Ascending aorta (tissue), 2 donors: ENCODE measurements around the gene ANAPC16. TPM values are rescaled to one million over a fixed set of nuclear protein-coding genes. Genes with fewer than 3 reads are reported as not detected.
"Not testable (repeated sequence)": the region's sequence is repeated elsewhere in the genome, so short reads cannot be mapped to it uniquely, and the experiment has no call there.

Experiments
- DNase-seq, 2 donors: peaks; one replicate each; pipeline ENCODE4 v3.0.0-alpha.2; 2019; ENCODE audit warnings: low spot score in 2 of 2
- H3K27ac ChIP-seq, 2 donors: fragments of 200-600 bp; sonication (generic); one replicate each; pipeline ENCODE4 v1.5.1; 2016 to 2017; ENCODE audit warnings: mild to moderate bottlenecking in 1 of 2
- H3K27me3 ChIP-seq: fragments of 200-600 bp; sonication (generic); one replicate; pipeline ENCODE4 v1.5.1; 2017
- H3K36me3 ChIP-seq, 2 donors: fragments of 200-600 bp; sonication (generic); one replicate each; pipeline ENCODE4 v1.5.1; 2016
- H3K4me1 ChIP-seq, 2 donors: fragments of 200-600 bp; sonication (generic); one replicate each; pipeline ENCODE4 v1.5.1; 2016 to 2017; ENCODE audit warnings: mild to moderate bottlenecking in 1 of 2
- H3K4me3 ChIP-seq, 2 donors: fragments of 200-600 bp; sonication (generic); one replicate each; pipeline ENCODE4 v1.5.1; 2016 to 2017; ENCODE audit warnings: mild to moderate bottlenecking in 1 of 2
- H3K9me3 ChIP-seq, 2 donors: fragments of 200-600 bp; sonication (generic); one replicate each; pipeline ENCODE4 v1.5.1; 2016
- CTCF ChIP-seq, 3 experiments: fragments of 200-600 bp in 2 of 3; fragments of 450-650 bp in 1 of 3; sonication (generic) in 2 of 3; IDR thresholded peaks; one replicate each; pipeline ENCODE4 v1.5.1; 2016 to 2019; ENCODE audit warnings: antibody characterized with exemption in 3 of 3, mild to moderate bottlenecking in 1 of 3, moderate library complexity in 1 of 3
- intact Hi-C: fragments of 100-400 bp; cut with DNase I; formaldehyde crosslinking; loops from one replicate; pipeline ENCODE4 v1.15.1; 2023
- total RNA-seq: library from RNA; depleted of rRNA; stranded (reverse); fragments of >200 nt; gene quantifications from one replicate; pipeline ENCODE4 v1.1.0, GENCODE V29; 2016

ANAPC16 gene
- total RNA-seq, 1 donor from 2014 or later: 22.8 TPM

- Histone ChIP-seq H3K36me3 (peaks cover 49 to 60% of the 10 kb centered on the region in 2 donors), H3K27ac (no peak overlapping the region), H3K27me3 (no peaks in the 10 kb centered on the region), H3K4me3 (no peak overlapping the region), H3K9me3 (no peaks in the 10 kb centered on the region), H3K4me1 (no peaks in the 10 kb centered on the region)
- DNase-seq: no peak
- intact Hi-C loops: no loop called here
- no peak for TF ChIP-seq CTCF (IDR thresholded peaks at IDR 0.05)
Observed at GRCh38 chr10:72200883-72201282, 14.9 kb upstream of the ANAPC16 start.

- Histone ChIP-seq H3K4me1 (no peaks in the 10 kb centered on the region), H3K36me3 (peaks cover 45 to 56% of the 10 kb centered on the region in 2 donors), H3K4me3 (no peak overlapping the region), H3K27ac (no peak overlapping the region), H3K9me3 (no peaks in the 10 kb centered on the region), H3K27me3 (no peaks in the 10 kb centered on the region)
- no peak for DNase-seq
- no peak for TF ChIP-seq CTCF (IDR thresholded peaks at IDR 0.05)
- intact Hi-C loops: no loop called here
Observed at GRCh38 chr10:72201293-72201692, 14.5 kb upstream of the ANAPC16 start.

- no peaks in the 10 kb centered on the region for H3K9me3 ChIP-seq
- intact Hi-C loops: no loop called here
- peaks cover 45 to 73% of the 10 kb centered on the region in 2 donors for H3K36me3 ChIP-seq
- no peaks in the 10 kb centered on the region for H3K4me1 ChIP-seq
- no peak for DNase-seq
- H3K27ac ChIP-seq: no peak overlapping the region
- no peak overlapping the region for H3K4me3 ChIP-seq
- no peak for TF ChIP-seq CTCF (IDR thresholded peaks at IDR 0.05)
- no peaks in the 10 kb centered on the region for H3K27me3 ChIP-seq
Observed at GRCh38 chr10:72204296-72204695, 11.5 kb upstream of the ANAPC16 start.

GRCh38 chr10:72204724-72205123 is 11.1 kb upstream of the ANAPC16 start:
- H3K27ac ChIP-seq: no peak overlapping the region
- no peaks in the 10 kb centered on the region for H3K4me1 ChIP-seq
- DNase-seq: no peak
- no peak overlapping the region for H3K4me3 ChIP-seq
- TF ChIP-seq CTCF (IDR thresholded peaks at IDR 0.05): no peak
- no peaks in the 10 kb centered on the region for H3K27me3 ChIP-seq
- H3K36me3 ChIP-seq: peaks cover 50 to 73% of the 10 kb centered on the region in 2 donors
- intact Hi-C loops: no loop called here
- no peaks in the 10 kb centered on the region for H3K9me3 ChIP-seq

- Histone ChIP-seq H3K4me3 (no peak overlapping the region), H3K4me1 (no peaks in the 10 kb centered on the region), H3K27ac (no peak overlapping the region), H3K27me3 (no peaks in the 10 kb centered on the region), H3K36me3 (peaks cover 46 to 75% of the 10 kb centered on the region in 2 donors), H3K9me3 (no peaks in the 10 kb centered on the region)
- DNase-seq: no peak
- TF ChIP-seq CTCF (IDR thresholded peaks at IDR 0.05): no peak
- intact Hi-C loops: no loop called here
Observed at GRCh38 chr10:72206511-72207229, 9.1 kb upstream of the ANAPC16 start.

- H3K9me3 ChIP-seq, intact Hi-C loops, H3K4me3 ChIP-seq, H3K27me3 ChIP-seq, H3K27ac ChIP-seq, DNase-seq, H3K4me1 ChIP-seq: not testable (repeated sequence)
- peaks cover 31 to 64% of the 10 kb centered on the region in 2 donors for H3K36me3 ChIP-seq
Observed at GRCh38 chr10:72208526-72208925, 7.3 kb upstream of the ANAPC16 start.

GRCh38 chr10:72211381-72211780 is 4.4 kb upstream of the ANAPC16 start:
- DNase-seq, H3K4me1 ChIP-seq, H3K27me3 ChIP-seq, H3K9me3 ChIP-seq, H3K27ac ChIP-seq, intact Hi-C loops, H3K4me3 ChIP-seq: not testable (repeated sequence)
- peaks cover 24 to 56% of the 10 kb centered on the region in 2 donors for H3K36me3 ChIP-seq

- Histone ChIP-seq H3K36me3 (peaks cover 22 to 52% of the 10 kb centered on the region in 2 donors), H3K4me1 (peaks cover 0 to 12% of the 10 kb centered on the region in 2 donors)
- intact Hi-C loops, H3K4me3 ChIP-seq, H3K27me3 ChIP-seq, H3K27ac ChIP-seq, DNase-seq, H3K9me3 ChIP-seq: not testable (repeated sequence)
Observed at GRCh38 chr10:72211832-72212231, 4.0 kb upstream of the ANAPC16 start.
